ENCODE results near the gene GLI3. TPM values are rescaled to one million over a fixed set of nuclear protein-coding genes. Genes with fewer than 3 reads are reported as not detected.
A peak's percentile ranks its signal among the peaks of the same experiment; 100 is the strongest.

The GLI3 gene
- total RNA-seq, 1 experiment from 2014 or later = 23.1 TPM

GRCh38 chr7:42242381-42242780 lies 5.4 kb upstream of the GLI3 start:
- DNase-seq (ENCODE audit: unreplicated experiment) = no peak
- Mint-ChIP-seq H3K9me3 (ENCODE audit: unreplicated experiment) (no peaks in the 10 kb centered on the region), H3K36me3 (ENCODE audit: insufficient read depth, unreplicated experiment) (peaks cover 13% of the 10 kb centered on the region), H3K4me1 (ENCODE audit: insufficient read depth, unreplicated experiment) (peaks cover 28% of the 10 kb centered on the region), H3K27ac (ENCODE audit: low read depth, unreplicated experiment) (peak overlapping the region; percentile 50), H3K27me3 (ENCODE audit: insufficient read depth, unreplicated experiment) (no peaks in the 10 kb centered on the region), H3K4me3 (ENCODE audit: unreplicated experiment) (no peak overlapping the region)
- CTCF ChIA-PET = interaction anchor here (1.5 to 1.9 kb wide), 2 partner anchors 299 to 302 kb away, joined by 3 to 4 read pairs; no protein-coding TSS in a partner anchor
- no peak for TF ChIP-seq CTCF (IDR thresholded peaks at IDR 0.05; ENCODE audit: unreplicated experiment)
- intact Hi-C loops (cut with micrococcal nuclease) = no loop called here
- POLR2A ChIA-PET = interaction anchor here (0.7 kb wide), 3 partner anchors 8 to 1317 kb away, joined by 3 read pairs; no protein-coding TSS in a partner anchor
- no TSS peak for BruUV-seq (replicated peaks)

- intact Hi-C loops (cut with micrococcal nuclease) = no loop called here
- DNase-seq (ENCODE audit: unreplicated experiment) = no peak
- H3K27me3 Mint-ChIP-seq (ENCODE audit: insufficient read depth, unreplicated experiment) = no peaks in the 10 kb centered on the region
- H3K9me3 Mint-ChIP-seq (ENCODE audit: unreplicated experiment) = no peaks in the 10 kb centered on the region
- POLR2A ChIA-PET = no interaction called here
- TF ChIP-seq CTCF (IDR thresholded peaks at IDR 0.05; ENCODE audit: unreplicated experiment) = no peak
- H3K4me3 Mint-ChIP-seq (ENCODE audit: unreplicated experiment) = no peak overlapping the region
- peaks cover 28% of the 10 kb centered on the region for H3K4me1 Mint-ChIP-seq (ENCODE audit: insufficient read depth, unreplicated experiment)
- no peak overlapping the region for H3K27ac Mint-ChIP-seq (ENCODE audit: low read depth, unreplicated experiment)
- no TSS peak for BruUV-seq (replicated peaks)
- CTCF ChIA-PET = interaction anchor here (1.5 kb wide), 1 partner anchor 301 kb away, joined by 3 read pairs; no protein-coding TSS in a partner anchor
- H3K36me3 Mint-ChIP-seq (ENCODE audit: insufficient read depth, unreplicated experiment) = peaks cover 13% of the 10 kb centered on the region
These were observed 4.4 kb upstream of the GLI3 start for GRCh38 chr7:42241424-42241823.

GRCh38 chr7:42240416-42240815 lies 3.4 kb upstream of the GLI3 start:
- Mint-ChIP-seq H3K36me3 (ENCODE audit: insufficient read depth, unreplicated experiment) (peaks cover 13% of the 10 kb centered on the region), H3K4me1 (ENCODE audit: insufficient read depth, unreplicated experiment) (peaks cover 28% of the 10 kb centered on the region), H3K27ac (ENCODE audit: low read depth, unreplicated experiment) (no peak overlapping the region), H3K9me3 (ENCODE audit: unreplicated experiment) (no peaks in the 10 kb centered on the region), H3K4me3 (ENCODE audit: unreplicated experiment) (no peak overlapping the region), H3K27me3 (ENCODE audit: insufficient read depth, unreplicated experiment) (no peaks in the 10 kb centered on the region)
- POLR2A ChIA-PET = interaction anchor here (1.1 to 1.2 kb wide), 2 partner anchors 42 to 53 kb away, joined by 3 to 4 read pairs; no protein-coding TSS in a partner anchor
- TF ChIP-seq CTCF (IDR thresholded peaks at IDR 0.05; ENCODE audit: unreplicated experiment) = no peak
- no TSS peak for BruUV-seq (replicated peaks)
- DNase-seq (ENCODE audit: unreplicated experiment) = no peak
- intact Hi-C loops (cut with micrococcal nuclease) = no loop called here
- CTCF ChIA-PET = interaction anchor here (1.2 kb wide), 1 partner anchor 12 kb away, joined by 3 read pairs; no protein-coding TSS in a partner anchor

- CTCF ChIA-PET = interaction anchor here (0.6 to 1.3 kb wide), 14 partner anchors 17 to 668 kb away, joined by 3 to 7 read pairs (median 4); no protein-coding TSS in a partner anchor
- Mint-ChIP-seq H3K27ac (ENCODE audit: low read depth, unreplicated experiment) (peak overlapping the region; percentile 96), H3K36me3 (ENCODE audit: insufficient read depth, unreplicated experiment) (peaks cover 17% of the 10 kb centered on the region), H3K4me1 (ENCODE audit: insufficient read depth, unreplicated experiment) (peaks cover 32% of the 10 kb centered on the region), H3K27me3 (ENCODE audit: insufficient read depth, unreplicated experiment) (no peaks in the 10 kb centered on the region), H3K4me3 (ENCODE audit: unreplicated experiment) (peak overlapping the region; percentile 97), H3K9me3 (ENCODE audit: unreplicated experiment) (no peaks in the 10 kb centered on the region)
- DNase-seq (ENCODE audit: unreplicated experiment) = peak; percentile 81
- POLR2A ChIA-PET = interaction anchor here (0.7 to 2.7 kb wide), 19 partner anchors 10 to 694 kb away, joined by 3 to 29 read pairs (median 5); partner anchors contain the start of genes MRPL32 and PSMA2
- BruUV-seq (replicated peaks) = no TSS peak
- TF ChIP-seq CTCF (IDR thresholded peaks at IDR 0.05; ENCODE audit: unreplicated experiment) = no peak
- intact Hi-C loops (cut with micrococcal nuclease) = loop anchor here (2.0 to 10.0 kb wide), 4 partner anchors 77 to 596 kb away; no protein-coding TSS in a partner anchor
These were observed 1.8 kb upstream of the GLI3 start for GRCh38 chr7:42238709-42239366.

All from MCF 10A (cell line).